Fibroblast of gingiva (primary cell): ENCODE measurements around the gene DDX27.
"Not testable (repeated sequence)": the region's sequence is repeated elsewhere in the genome, so short reads cannot be mapped to it uniquely, and the experiment has no call there.

ENCODE experiments used
- DNase-seq: peaks from one replicate; pipeline ENCODE4 v3.0.0-alpha.2; 2011; ENCODE audit warnings: low read depth

Gene DDX27

GRCh38 chr20:49207076-49207475 lies 12.1 kb upstream of the DDX27 start:
- no peak for DNase-seq

- DNase-seq = peak; percentile 71
Observed at GRCh38 chr20:49210101-49210756, 9.0 kb upstream of the DDX27 start.

GRCh38 chr20:49210757-49211110 lies 8.5 kb upstream of the DDX27 start:
- no peak for DNase-seq

GRCh38 chr20:49214571-49214970 lies 4.6 kb upstream of the DDX27 start:
- peak; percentile 11 for DNase-seq

GRCh38 chr20:49215232-49215631 lies 4.0 kb upstream of the DDX27 start:
- DNase-seq = no peak

- DNase-seq = peak; percentile 80
Observed at GRCh38 chr20:49216991-49217578, 2.1 kb upstream of the DDX27 start.

- DNase-seq = not testable (repeated sequence)
Observed at GRCh38 chr20:49218739-49219090, 501 bp upstream of the DDX27 start.

- no peak for DNase-seq
Observed at GRCh38 chr20:49219924-49220831, 962 bp downstream of the DDX27 start.

GRCh38 chr20:49225896-49226295 lies 6.7 kb downstream of the DDX27 start:
- DNase-seq = no peak

- DNase-seq = no peak
Observed at GRCh38 chr20:49228676-49229075, 9.5 kb downstream of the DDX27 start.

- no peak for DNase-seq
Observed at GRCh38 chr20:49229381-49229780, 10.2 kb downstream of the DDX27 start.

- no peak for DNase-seq
Observed at GRCh38 chr20:49230021-49230420, 10.8 kb downstream of the DDX27 start.

GRCh38 chr20:49230561-49231133 lies 11.4 kb downstream of the DDX27 start:
- DNase-seq = peak; percentile 44

GRCh38 chr20:49231471-49231870 lies 12.3 kb downstream of the DDX27 start:
- DNase-seq = no peak

GRCh38 chr20:49233226-49233625 lies 14.0 kb downstream of the DDX27 start:
- DNase-seq = no peak

- no peak for DNase-seq
Observed at GRCh38 chr20:49234831-49235230, 15.6 kb downstream of the DDX27 start.

GRCh38 chr20:49236301-49236700 lies 17.1 kb downstream of the DDX27 start:
- no peak for DNase-seq

- DNase-seq = no peak
Observed at GRCh38 chr20:49237531-49237930, 18.3 kb downstream of the DDX27 start.

GRCh38 chr20:49245921-49246740 lies 26.9 kb downstream of the DDX27 start:
- peak; percentile 56 for DNase-seq

GRCh38 chr20:49247169-49247723 lies 28.0 kb downstream of the DDX27 start:
- DNase-seq = no peak

GRCh38 chr20:49247792-49248191 lies 28.6 kb downstream of the DDX27 start:
- no peak for DNase-seq

- no peak for DNase-seq
Observed at GRCh38 chr20:49248301-49248700, 29.1 kb downstream of the DDX27 start.
